Stomach smooth muscle (tissue), 2 donors: ENCODE data around the gene LTBP2.
A peak's percentile ranks its signal among the peaks of the same experiment; 100 is the strongest.

Experiments
- H3K27ac ChIP-seq: one replicate; pipeline ENCODE4 v1.7.0; 2013; ENCODE audit warnings: mild to moderate bottlenecking, low read length, inconsistent platforms
- H3K27me3 ChIP-seq, 2 donors: one replicate each; pipeline ENCODE4 v1.7.0; 2013; ENCODE audit warnings: low read length in 2 of 2; ENCODE audit not compliant: insufficient read depth in 2 of 2, control insufficient read depth in 1 of 2
- H3K36me3 ChIP-seq, 2 donors: one replicate each; pipeline ENCODE4 v1.7.0; 2013; ENCODE audit warnings: low read length in 2 of 2; ENCODE audit not compliant: control insufficient read depth in 2 of 2, insufficient read depth in 2 of 2
- H3K4me1 ChIP-seq: one replicate; pipeline ENCODE4 v1.7.0; 2013; ENCODE audit warnings: low read length; ENCODE audit not compliant: control insufficient read depth, insufficient read depth
- H3K4me3 ChIP-seq, 2 donors: one replicate each; pipeline ENCODE4 v1.7.0; 2013; ENCODE audit warnings: low read length in 2 of 2
- H3K9ac ChIP-seq, 2 donors: one replicate each; pipeline ENCODE4 v1.7.0; 2013; ENCODE audit warnings: low read length in 2 of 2, mild to moderate bottlenecking in 1 of 2
- H3K9me3 ChIP-seq, 2 donors: one replicate each; pipeline ENCODE4 v1.7.0; 2013; ENCODE audit warnings: low read length in 2 of 2; ENCODE audit not compliant: control insufficient read depth in 2 of 2
- donor health status: healthy.
- donor health status: Pancreatic carcinoma.

The LTBP2 gene

GRCh38 chr14:74570696-74571095 is 41.3 kb downstream of the LTBP2 start:
- no peak overlapping the region for H3K9ac ChIP-seq
- H3K27me3 ChIP-seq, result no peaks in the 10 kb centered on the region
- no peaks in the 10 kb centered on the region for H3K36me3 ChIP-seq
- H3K4me1 ChIP-seq, result peaks cover 66% of the 10 kb centered on the region
- H3K9me3 ChIP-seq, result no peaks in the 10 kb centered on the region
- H3K4me3 ChIP-seq, result no peak overlapping the region
- peak overlapping the region; percentile 49 for H3K27ac ChIP-seq

DNA sequence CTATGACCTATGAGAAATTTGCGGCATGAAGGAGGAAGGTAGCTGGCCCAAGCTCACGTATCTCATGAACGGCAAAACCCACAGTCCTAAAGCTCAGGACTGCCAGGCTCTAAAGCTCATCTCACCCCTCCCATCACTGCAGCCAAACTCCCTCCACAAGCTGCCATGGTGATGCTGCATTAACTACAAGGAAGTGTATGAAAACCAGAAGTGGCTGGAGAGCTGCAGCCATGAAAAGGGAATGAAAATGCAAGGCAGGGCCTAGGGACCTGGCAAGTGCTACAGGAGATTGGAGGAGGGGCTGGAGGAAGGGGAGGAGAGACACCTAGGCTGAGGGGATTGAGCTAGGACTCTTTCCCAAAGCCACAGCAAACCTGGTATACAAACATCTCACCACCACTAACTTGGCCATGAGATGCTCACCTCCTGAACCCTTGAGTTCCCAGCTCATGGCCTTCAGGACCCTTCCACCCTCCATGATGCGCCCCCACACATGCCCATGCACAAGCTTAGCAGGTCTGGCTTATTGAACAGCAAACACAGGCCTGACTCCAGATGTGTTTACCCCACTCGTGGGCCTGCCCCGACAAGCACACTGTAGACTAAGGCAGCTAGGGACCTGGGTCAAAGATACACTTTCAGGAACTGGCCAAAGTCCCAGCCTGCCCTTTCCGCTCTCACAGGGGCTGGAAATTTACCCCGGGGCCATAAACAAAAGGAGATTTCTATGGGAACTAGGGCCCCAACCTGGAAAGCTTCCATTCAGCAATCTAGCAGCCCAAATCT is 42.0 kb downstream of the LTBP2 start:
- H3K27me3 ChIP-seq, result no peaks in the 10 kb centered on the region
- peak overlapping the region; percentile 49 for H3K27ac ChIP-seq
- peaks cover 70% of the 10 kb centered on the region for H3K4me1 ChIP-seq
- H3K36me3 ChIP-seq, result no peaks in the 10 kb centered on the region
- H3K4me3 ChIP-seq, result peak overlapping the region in 1 of 2 donors; percentile 22
- no peaks in the 10 kb centered on the region for H3K9me3 ChIP-seq
- no peak overlapping the region for H3K9ac ChIP-seq

DNA sequence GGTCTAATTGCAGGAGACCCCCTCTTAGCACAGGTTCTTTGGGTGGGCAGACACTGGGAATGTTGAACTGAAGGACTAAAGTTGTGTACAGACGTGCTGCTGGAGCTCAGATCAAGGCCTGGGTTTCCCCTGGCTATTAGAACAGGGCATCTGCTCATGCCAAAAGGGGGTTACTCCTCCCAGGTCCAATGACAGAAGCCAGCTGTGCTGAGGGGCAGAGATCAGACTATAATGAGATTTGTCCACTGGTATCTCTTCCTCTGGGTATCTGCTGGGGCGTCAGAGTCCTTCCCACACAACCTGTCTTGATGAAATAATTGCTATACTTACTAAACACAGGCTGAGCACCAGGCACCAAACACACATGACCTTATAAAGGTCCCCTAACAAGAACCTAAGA is 42.6 kb downstream of the LTBP2 start:
- Histone ChIP-seq H3K27me3 (no peaks in the 10 kb centered on the region), H3K9me3 (no peaks in the 10 kb centered on the region), H3K36me3 (no peaks in the 10 kb centered on the region), H3K9ac (no peak overlapping the region), H3K4me3 (peak overlapping the region in 1 of 2 donors; percentile 22), H3K4me1 (peaks cover 67% of the 10 kb centered on the region), H3K27ac (peak overlapping the region; percentile 49)

- Histone ChIP-seq H3K36me3 (no peaks in the 10 kb centered on the region), H3K27ac (no peak overlapping the region), H3K9me3 (no peaks in the 10 kb centered on the region), H3K4me1 (peaks cover 67% of the 10 kb centered on the region), H3K9ac (no peak overlapping the region), H3K4me3 (no peak overlapping the region), H3K27me3 (no peaks in the 10 kb centered on the region)
Measured at GRCh38 chr14:74568911-74569310, 43.1 kb downstream of the LTBP2 start.

DNA sequence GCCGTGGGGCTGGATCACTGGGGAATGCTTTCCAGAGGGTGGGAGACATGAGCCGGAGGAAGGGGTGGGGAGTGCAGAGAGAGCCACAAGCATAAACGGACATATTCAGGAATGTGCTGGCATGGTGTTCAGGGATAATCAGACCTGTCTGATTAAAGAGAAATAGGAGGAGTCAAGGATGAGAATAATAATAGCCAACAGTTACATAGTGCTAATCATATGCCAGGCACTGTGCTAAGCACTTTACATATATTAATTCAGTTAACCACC is 43.7 kb downstream of the LTBP2 start:
- H3K27ac ChIP-seq, result no peak overlapping the region
- peaks cover 68% of the 10 kb centered on the region for H3K4me1 ChIP-seq

DNA sequence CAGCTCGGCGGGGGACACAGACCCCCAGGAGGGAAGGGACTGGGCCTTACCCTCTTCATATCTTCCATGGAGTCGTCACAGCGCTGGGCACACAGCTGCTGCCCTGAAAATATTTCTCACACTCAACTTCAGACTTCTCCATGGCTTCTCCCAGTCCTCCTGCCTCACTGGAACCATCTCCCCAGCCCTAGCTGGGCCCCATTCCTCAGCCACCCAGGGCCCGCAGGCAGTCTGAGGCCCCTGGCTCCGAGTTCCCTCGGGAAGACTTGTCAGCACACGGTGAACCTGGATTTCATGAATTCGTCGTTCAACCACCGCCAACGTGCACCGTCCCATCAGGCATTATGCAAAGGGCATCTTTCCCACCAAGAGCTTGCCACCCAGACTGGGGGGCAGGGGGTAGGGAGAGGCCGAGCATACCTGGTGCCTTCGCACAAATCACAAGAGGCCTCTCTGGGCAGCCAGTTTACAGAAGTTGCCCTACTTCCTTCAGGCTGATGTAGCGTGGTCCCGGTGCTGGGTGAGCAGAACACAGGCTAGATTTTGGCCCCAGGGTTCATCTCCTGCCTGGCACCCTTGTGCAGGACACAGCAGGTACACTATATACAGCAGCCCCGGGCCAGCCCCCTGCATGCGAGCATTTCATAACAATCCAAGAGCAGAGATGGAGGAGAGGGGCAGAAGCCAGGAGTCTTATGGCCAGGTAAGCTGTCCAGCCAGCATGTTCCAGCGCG is 44.2 kb downstream of the LTBP2 start:
- Histone ChIP-seq H3K27me3 (no peaks in the 10 kb centered on the region), H3K36me3 (no peaks in the 10 kb centered on the region), H3K9ac (no peak overlapping the region), H3K9me3 (no peaks in the 10 kb centered on the region), H3K4me3 (no peak overlapping the region), H3K4me1 (peaks cover 68% of the 10 kb centered on the region), H3K27ac (no peak overlapping the region)

More for the DNA sequence above, 43.7 kb downstream of the LTBP2 start:
- H3K9me3 ChIP-seq, result no peaks in the 10 kb centered on the region
- H3K27me3 ChIP-seq, result no peaks in the 10 kb centered on the region
- no peak overlapping the region for H3K9ac ChIP-seq
- H3K36me3 ChIP-seq, result no peaks in the 10 kb centered on the region
- H3K4me3 ChIP-seq, result no peak overlapping the region

DNA sequence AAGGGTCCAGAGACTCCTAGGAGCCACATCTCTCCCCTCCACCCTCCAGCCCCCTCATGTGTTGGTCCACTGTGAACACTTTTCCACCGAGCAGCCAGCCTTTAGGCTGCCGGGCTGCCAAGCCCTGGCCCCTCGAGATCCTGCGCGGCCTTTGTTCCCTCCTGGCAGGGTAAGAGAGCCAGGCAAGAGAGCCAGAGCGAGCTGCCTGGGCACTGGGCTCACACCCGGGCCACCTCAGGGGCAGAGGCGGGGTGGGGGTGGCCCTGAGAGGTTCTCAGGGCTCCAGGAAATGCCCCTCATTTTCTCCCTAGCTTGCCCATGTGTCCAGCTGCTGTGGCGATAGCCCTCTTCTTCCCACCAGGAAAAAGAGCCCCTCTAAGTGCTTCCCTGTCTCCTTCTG is 44.8 kb downstream of the LTBP2 start:
- no peaks in the 10 kb centered on the region for H3K9me3 ChIP-seq
- no peak overlapping the region for H3K4me3 ChIP-seq
- H3K4me1 ChIP-seq, result peaks cover 64% of the 10 kb centered on the region
- no peak overlapping the region for H3K9ac ChIP-seq
- no peaks in the 10 kb centered on the region for H3K36me3 ChIP-seq
- H3K27me3 ChIP-seq, result no peaks in the 10 kb centered on the region
- H3K27ac ChIP-seq, result no peak overlapping the region

DNA sequence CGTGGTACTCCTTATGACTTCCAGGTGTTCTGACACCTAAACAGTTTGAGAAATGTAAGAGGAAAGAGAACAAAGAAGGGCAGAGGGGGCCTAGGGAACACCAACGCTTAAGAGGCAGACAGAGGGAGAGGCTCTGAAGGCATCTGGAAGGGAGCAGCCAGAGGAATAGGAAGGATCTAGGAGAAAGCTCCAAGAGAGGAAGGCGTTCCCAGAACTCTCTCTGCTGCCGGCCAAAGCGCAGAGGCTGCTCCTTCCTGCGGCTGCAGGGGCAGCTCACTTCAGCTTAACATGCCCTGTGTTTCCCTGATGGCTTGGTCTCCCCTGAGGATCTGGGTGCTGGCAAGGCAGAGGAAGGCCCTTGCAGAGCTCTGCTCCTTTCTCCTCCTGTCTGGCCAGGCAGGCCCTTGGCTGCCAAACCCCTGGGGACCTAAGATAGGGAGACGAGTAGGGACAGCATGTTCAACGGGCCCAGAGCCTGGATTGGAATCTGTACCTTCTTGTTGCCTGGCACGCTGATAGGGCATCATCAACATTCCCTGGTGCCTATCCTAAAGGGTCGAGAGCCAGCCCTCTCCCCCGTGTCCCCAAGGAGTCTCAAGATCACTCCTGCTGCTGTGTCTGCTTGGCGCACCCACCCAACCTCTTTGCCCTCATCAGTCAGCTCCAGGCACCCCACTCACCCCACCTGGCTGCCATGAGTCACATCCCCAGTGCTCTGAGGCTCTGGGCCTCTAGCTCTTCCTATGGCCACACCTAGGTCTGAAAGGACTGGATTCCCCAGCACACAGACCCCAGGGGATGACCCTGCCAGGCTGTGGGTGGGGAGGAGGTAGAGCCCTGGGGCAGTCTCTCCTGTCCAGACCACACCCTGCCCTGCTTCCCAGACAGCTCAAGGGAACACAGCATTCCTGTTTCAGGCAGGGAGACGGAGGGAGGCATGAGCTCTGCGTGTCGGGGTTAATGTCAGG is 45.6 kb downstream of the LTBP2 start:
- no peaks in the 10 kb centered on the region for H3K36me3 ChIP-seq
- H3K9me3 ChIP-seq, result no peaks in the 10 kb centered on the region
- peaks cover 57% of the 10 kb centered on the region for H3K4me1 ChIP-seq
- no peaks in the 10 kb centered on the region for H3K27me3 ChIP-seq
- H3K27ac ChIP-seq, result no peak overlapping the region
- H3K4me3 ChIP-seq, result peak overlapping the region in 1 of 2 donors; percentile 8
- no peak overlapping the region for H3K9ac ChIP-seq

DNA sequence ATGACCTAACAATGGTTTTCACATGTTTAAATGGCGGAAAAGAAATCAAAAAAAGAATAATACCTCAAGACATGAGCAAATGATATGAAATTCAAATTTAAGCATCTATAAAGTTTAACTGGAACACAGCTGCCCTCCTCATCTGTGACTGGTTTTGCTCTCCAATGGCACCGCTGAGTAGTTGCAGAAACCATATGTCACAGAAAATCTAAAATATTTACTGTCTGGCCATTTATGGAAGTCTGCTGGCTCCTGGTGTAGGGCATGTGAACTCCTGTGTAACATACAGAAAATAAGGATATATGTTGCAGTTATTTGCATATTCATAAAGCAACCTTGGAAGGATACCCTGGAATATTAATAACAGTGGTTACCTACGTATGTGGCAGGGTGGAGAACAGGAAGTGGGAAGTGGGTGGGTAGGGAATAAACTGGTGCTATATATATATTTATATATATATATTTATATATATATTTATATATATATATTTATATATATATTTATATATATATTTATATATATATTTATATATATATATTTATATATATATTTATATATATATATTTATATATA is 48.4 kb downstream of the LTBP2 start:
- Histone ChIP-seq H3K9ac (no peak overlapping the region), H3K4me3 (peak overlapping the region in 1 of 2 donors; percentile 10), H3K27me3 (no peaks in the 10 kb centered on the region), H3K36me3 (no peaks in the 10 kb centered on the region), H3K4me1 (peaks cover 36% of the 10 kb centered on the region), H3K9me3 (no peaks in the 10 kb centered on the region), H3K27ac (no peak overlapping the region)

DNA sequence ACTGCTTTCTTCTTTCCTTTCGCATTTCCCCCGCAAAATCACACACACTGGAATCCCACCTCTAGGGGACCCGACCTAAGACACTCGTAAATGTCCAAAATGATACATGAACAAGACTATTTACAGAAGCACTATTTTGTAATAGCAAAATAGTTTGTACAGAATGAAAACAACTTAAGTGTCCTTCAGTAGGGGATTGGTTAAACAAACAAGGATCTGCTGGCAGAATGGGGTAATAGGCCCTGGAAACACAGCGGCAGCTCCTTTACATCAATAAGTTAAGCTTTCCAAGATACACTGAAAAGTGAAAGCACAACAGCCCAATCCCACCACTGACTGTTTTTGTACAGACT is 48.8 kb downstream of the LTBP2 start:
- Histone ChIP-seq H3K9me3 (no peaks in the 10 kb centered on the region), H3K27ac (no peak overlapping the region), H3K4me1 (peaks cover 34% of the 10 kb centered on the region), H3K9ac (no peak overlapping the region), H3K36me3 (no peaks in the 10 kb centered on the region), H3K27me3 (no peaks in the 10 kb centered on the region), H3K4me3 (peak overlapping the region; percentile 7 to 10)
